AG04449 (cell line): Measurements from ENCODE around the gene NAA25.

Experiments used
- CTCF ChIA-PET: fragments of 350-600 bp; formaldehyde crosslinking; extraction: SDS; loops from one replicate; lab custom pipeline; 2021; ENCODE audit warnings: antibody characterized with exemption; lab: Yijun Ruan, JAX
- POLR2A ChIA-PET: fragments of 400-600, 350-600 bp; formaldehyde crosslinking; extraction: SDS; loops from one replicate; lab custom pipeline; 2020; ENCODE audit warnings: antibody characterized with exemption, inconsistent platforms; lab: Yijun Ruan, JAX
- DNase-seq: peaks from one replicate; pipeline ENCODE4 v3.0.0-alpha.2; 2010; ENCODE audit warnings: low read depth, low spot score
- H3K4me3 ChIP-seq: 2 replicates; pipeline ENCODE4 v1.5.1; 2011; ENCODE audit warnings: low read depth, mild to moderate bottlenecking, control low read depth, low read length
- CTCF ChIP-seq: IDR thresholded peaks from one replicate; pipeline ENCODE4 v1.5.1; 2011; ENCODE audit warnings: mild to moderate bottlenecking, moderate library complexity, low read length, control low read depth, inconsistent platforms; ENCODE audit not compliant: insufficient read depth; ENCODE audit errors: missing control alignments

Gene NAA25

GRCh38 chr12:111980598-111980997 is 128.0 kb downstream of the NAA25 start:
- ChIA-PET CTCF (interaction anchor here (0.6 kb wide), 1 partner anchor 168 kb away, joined by 3 read pairs; no protein-coding TSS in a partner anchor), POLR2A (no interaction called here)
- no peak for DNase-seq
- no peak for TF ChIP-seq CTCF
- no peak overlapping the region for H3K4me3 ChIP-seq

- H3K4me3 ChIP-seq = no peak overlapping the region
- CTCF ChIA-PET = no interaction called here
- DNase-seq = no peak
- TF ChIP-seq CTCF = no peak
- POLR2A ChIA-PET = no interaction called here
Observed at GRCh38 chr12:111978545-111978944, 130.0 kb downstream of the NAA25 start.

GRCh38 chr12:111976860-111977259 is 131.7 kb downstream of the NAA25 start:
- DNase-seq = no peak
- no peak for TF ChIP-seq CTCF
- CTCF ChIA-PET = interaction anchor here (0.7 to 1.5 kb wide), 2 partner anchors 31 to 89 kb away, joined by 3 to 4 read pairs; no protein-coding TSS in a partner anchor
- POLR2A ChIA-PET = no interaction called here
- no peak overlapping the region for H3K4me3 ChIP-seq
